HG03520 (cell line): ENCODE results near the gene SPDYC.

Source experiments
- ATAC-seq: cut with Tn5 transposase; IDR thresholded peaks from one replicate; pipeline ENCODE4 v1.9.1; 2021; ENCODE audit warnings: mild to moderate bottlenecking, moderate library complexity; ENCODE audit not compliant: unreplicated experiment

Gene SPDYC, protein sequence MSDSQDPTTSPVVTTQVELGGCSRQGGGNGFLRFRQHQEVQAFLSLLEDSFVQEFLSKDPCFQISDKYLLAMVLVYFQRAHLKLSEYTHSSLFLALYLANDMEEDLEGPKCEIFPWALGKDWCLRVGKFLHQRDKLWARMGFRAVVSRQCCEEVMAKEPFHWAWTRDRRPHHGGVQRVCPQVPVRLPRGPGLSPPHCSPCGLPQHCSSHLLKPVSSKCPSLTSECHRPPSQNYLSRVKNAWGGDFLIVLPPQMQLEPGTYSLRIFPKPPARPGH

DNA sequence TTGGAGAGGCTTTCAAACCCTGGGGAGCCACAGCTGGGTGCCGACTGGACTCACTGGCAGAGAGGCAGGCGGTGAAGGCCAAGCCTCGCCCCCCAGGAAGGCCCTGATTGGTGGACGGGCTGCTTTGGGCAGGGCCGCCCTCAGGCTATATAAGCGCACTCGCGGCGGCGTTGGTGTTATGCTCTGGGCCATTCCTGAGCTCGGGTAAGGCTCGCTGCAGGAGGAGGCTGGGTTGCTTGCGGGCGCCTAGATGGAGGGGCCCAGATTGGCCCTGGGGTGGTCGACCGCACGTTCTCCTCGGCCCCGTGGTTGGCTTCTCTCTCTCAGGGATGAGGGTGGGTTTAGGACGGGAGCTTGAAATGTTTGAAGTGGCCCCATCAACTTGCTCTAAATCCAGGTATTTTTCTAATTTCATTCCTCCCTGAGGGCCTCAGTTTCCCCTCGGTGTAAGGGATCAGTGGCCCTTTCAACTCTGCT lies at the start of gene SPDYC:
TSS of gene SPDYC (plus strand) at position 176 of the 477 bp plus-strand sequence. CDS start 1,125 bp downstream, outside the sequence.
- ATAC-seq: no peak

DNA sequence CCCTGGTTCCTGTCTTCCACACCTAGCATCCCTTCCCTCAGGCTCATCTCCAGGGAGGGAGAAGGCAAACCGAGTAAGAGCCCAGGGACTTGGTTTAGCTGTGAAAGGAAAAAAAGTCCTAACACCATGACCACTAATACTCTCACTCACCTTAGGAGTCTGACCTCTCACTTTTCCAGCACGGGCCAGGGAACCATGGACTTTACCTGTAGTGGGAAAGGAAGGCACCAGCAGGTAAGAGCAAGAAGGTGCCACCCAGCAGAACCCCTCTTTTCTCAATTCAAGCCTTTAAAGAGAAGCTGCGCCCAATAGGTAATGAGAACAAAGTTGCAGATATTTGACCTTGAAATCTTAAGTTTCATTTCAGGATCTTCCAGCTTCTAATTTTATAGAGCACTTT lies 49.2 kb upstream of the SPDYC start:
- no peak for ATAC-seq

DNA sequence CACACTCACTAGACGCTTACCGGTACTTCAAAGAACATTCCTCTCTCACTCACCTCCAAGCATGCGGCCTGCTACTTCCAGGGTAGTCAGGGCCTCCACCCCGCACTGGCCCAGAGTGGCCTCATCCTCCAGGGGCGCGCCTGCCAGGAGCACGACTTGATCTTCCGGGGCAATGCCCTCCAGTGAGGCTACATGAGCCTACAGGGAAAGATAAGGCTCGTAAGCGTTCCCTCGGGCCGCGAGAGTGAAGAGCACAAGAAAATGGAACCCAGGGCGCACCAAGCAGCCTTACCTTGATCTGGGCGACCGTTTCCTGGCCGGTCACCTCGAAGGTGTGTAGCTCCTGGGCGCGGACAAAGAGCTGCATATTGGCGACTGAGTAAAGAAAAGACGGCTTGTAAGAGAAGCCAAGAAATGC lies 48.6 kb upstream of the SPDYC start:
- no peak for ATAC-seq

DNA sequence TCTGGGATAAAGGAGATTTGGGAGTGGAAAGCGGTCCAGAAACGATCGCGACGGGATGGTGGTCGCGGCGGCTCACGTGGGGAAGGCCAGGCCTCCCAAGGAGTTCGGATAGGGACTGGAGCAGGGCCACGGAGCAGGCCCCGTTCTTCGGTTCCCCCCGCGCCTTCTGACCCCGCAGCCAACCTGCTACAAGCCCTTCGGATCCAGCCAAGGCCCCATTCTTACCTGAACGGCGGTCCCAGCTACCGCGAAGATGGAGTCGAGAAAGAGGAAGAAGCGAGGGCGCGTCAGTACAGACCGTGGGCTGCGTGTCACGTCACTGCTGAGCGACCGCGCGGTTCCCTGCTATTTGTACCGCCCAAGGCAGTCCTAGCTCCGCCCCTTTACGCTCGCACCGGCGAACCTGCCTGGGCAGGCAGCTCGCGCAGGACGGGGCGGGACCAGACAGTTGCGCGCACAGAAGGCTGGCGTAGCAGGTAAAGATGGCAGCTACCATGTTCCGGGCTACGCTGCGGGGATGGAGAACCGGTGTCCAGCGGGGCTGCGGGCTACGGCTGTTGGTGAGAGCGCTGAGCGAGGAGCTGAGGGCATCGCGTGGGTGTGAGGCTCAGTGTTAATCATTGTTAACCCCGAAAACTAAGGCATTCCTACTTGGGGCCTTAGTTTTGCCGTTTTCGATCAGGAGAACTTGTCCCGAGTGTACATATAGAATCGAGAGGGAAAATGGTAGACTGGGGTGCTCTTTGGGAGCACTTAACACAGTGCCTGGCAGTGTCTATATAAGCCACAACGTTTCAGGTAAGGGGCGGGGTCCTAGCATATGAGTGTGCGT lies 48.0 kb upstream of the SPDYC start, which contains the start of the genes FAU and MRPL49:
TSS of gene FAU (minus strand) at position 270 of the 832 bp plus-strand sequence. CDS start 321 bp downstream, outside the sequence.
TSS of gene MRPL49 (plus strand) at position 457 of the 832 bp plus-strand sequence. CDS start at position 483, 26 bp downstream.
- peak; percentile 64 for ATAC-seq

DNA sequence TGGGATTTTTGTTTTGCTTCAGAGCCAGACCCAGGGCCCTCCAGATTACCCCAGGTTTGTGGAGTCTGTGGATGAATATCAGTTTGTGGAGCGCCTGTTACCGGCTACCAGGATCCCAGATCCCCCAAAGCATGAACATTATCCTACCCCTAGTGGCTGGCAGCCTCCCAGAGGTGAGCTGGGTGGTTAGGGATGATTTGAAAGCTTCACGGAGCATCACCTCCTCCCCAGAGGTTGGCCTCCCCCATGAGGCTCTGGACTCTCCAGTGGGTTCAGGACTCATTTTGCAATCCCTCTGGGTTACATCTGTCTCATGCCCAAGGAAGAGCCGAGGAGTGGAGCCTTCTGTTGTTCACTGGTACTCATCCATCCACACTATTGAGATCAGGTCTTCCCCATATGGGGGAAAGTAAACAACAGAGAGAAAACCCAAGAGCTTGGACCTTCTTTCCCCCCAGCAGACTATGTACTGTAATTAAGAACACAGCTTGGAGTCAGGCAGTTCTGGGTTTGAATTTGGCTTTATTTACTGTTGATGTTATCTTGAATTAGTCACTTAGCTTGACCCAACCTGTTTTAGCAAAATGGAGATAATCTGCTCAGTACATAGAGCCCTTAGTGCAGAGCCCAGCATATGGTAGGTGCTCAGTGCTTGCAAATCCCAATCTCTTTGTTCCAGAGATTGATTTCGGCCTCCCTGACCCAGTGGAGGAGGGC lies 45.4 kb upstream of the SPDYC start:
- ATAC-seq: no peak

DNA sequence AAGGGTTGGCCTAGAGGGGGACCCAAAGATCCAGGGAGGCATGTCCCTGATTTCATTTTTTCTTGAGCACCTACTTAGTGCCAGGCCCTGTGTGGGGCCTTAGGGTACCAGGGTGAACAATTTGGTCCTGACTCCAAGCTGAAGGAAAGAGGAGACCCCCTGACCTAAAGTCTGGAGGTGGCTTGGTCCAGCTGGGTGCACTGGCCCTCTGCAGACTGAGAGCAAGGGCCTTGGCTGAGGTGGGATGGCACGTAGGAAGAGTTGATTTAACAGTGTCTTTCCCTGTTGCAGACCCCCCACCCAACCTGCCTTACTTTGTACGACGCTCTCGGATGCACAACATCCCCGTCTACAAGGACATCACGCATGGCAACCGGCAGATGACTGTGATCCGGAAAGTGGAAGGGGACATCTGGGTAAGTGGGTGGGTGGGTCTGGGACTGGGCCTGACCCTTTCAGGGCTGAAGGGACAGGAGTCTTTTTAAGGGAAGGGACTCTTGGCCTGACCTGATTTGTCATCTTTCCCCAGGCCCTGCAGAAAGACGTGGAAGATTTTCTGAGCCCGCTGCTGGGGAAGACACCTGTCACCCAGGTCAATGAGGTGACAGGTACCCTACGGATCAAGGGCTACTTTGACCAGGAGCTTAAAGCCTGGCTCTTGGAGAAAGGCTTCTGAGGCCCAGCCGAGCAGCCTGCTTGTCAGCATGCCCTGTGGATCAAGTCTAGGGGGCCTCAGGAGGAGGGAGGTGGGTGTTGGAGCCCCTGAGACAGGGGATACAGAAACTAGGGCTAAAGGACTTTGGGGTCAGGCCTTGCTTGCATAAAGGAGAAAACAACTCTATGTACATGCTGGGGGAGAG lies 44.6 kb upstream of the SPDYC start:
- no peak for ATAC-seq

DNA sequence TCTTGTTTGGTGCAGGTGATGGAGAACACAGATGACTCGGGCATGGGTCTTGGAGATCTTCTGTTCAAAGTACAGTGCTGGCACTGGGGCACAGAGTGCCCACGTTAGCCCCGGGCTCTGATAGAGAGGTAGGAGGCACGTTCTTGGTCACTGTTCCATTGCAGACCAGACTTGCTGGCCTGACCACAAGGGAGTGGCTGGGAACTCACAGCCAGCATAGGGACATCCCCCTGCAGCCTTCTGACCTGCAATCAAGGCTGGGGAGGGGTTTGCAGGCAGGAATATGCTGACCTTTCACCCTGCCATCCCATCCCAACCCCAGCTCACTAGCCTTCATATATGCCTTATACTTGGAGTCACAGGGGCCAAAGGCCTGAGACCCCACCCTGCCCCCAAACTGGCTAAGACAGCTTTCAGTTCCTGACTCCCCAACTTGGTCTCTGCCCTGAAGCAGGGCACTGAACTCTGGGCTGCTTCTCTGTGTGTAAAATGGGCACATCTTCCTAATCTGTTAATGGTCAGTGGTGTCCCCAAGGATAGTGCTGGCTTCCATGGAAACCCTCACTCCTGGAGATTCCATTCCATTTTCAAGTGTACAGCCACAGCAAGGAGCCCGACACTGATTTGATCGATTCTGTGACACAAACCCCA lies 43.3 kb upstream of the SPDYC start:
- no peak for ATAC-seq

DNA sequence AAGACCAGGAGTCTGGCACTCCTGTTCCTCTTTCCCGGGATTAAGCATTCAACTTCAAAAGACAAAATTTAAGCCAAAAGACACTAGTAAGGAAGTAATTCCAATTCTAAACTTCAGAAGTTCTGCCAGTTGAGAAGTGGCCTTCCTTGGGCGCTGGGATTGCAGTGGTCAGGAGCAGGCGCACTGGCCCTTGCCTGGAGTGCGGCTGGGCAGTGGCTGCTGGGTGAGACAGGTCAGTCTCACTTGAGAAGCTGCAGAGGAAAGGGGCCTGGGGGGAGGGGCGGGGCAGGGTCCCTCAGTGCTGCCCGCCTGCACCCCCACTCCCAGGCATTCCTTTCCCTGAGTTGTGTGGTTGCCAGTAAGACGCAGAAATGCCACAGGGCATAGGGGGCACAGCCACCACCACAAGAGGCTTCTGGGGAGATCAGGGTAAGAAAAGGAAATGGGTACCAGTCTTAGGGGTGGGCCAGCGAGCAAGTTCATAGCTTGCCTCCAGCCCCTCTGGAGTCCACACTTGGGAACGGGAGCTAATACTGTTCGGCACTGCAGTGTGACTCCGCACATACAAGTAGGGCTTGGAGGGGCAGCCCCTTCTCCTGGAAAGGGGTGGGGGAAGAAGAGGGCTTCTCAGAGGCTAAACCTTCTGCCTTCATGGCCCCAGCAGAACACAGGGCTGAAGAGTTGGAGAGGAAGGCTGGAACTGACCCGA lies 42.4 kb upstream of the SPDYC start:
- no peak for ATAC-seq

DNA sequence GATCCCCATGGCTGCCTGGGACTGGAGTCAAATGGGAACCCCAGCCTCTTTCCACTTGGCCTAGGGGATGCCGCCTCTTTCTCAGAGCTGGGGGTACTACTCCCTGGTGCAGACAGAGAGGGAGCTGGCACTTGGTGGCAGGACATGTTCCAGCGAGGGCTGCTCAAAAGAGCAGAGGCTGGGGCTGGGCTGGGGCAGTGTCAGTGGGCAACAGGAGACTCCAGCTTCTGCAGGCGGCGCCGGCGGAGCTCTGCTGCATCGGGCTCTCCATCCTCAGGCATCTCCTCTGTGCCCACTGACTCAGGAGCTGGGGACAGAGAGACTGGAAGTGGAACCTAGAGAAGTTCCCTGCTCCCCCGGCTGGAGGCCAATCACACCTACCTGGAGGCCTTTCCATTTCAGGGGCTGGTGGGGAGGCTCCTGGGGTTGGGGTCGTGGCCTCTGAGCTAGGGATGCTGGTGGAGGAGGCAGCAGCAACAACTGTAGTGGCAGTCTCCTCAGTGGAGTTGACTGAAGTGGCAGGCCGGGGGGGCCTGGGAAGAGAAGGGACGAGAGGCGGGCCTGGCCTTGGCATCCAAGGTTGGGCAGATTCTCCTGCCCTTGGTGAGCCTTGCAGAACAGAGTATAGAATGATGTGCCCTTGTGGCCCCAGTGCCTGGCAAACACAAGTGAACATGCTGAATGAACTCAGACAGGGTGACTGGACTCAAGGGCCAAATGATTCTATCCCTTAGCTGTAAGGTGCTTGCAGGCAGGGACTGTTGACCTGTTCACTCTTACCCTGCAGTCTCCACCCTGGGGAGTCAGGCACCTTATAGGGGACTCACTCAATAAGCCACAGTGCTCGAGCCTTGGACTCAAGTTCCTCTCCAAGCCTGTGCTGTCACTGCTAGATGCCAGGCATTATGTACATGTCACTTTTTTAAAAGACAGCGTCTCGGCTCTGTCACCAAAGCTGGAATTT lies 41.6 kb upstream of the SPDYC start:
- ATAC-seq: no peak

DNA sequence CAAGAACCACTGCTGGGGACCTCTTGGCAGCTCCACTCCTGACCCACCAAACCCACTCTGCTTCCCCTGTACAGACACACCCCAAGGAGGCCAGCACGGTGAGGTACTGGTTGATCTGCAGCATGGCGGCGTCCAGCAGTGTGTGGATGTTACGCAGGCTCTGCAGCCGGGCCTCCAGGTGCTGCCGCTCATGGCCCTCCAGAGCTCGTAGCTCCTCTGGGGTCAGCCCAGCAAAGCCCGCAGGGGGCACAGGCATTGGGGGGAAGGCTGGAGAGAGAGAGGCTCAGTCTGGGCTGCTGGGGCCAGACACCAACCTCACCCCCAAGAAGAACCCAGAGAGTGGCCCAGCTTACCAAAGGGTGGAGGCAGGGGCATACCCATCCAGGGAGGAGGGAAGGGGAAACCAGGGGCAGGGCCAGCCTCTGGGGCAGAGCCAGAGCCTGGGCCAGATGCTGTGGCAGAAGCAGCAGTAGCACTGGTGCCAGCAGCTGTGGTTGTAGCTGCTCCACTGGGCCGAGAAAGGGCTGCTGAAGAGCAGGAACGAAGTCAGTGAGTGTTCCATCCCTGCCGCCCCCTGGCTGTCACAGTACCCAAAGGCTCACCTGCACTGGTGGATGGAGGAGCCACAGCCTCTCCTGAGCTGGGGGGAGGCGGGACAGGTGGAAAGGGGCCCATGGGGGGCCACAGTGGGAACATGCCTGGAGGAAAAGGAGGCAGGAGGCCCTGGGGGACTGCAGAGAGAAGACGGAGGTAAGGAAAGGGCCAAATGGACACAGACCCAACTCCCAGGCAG lies 40.2 kb upstream of the SPDYC start:
- no peak for ATAC-seq

DNA sequence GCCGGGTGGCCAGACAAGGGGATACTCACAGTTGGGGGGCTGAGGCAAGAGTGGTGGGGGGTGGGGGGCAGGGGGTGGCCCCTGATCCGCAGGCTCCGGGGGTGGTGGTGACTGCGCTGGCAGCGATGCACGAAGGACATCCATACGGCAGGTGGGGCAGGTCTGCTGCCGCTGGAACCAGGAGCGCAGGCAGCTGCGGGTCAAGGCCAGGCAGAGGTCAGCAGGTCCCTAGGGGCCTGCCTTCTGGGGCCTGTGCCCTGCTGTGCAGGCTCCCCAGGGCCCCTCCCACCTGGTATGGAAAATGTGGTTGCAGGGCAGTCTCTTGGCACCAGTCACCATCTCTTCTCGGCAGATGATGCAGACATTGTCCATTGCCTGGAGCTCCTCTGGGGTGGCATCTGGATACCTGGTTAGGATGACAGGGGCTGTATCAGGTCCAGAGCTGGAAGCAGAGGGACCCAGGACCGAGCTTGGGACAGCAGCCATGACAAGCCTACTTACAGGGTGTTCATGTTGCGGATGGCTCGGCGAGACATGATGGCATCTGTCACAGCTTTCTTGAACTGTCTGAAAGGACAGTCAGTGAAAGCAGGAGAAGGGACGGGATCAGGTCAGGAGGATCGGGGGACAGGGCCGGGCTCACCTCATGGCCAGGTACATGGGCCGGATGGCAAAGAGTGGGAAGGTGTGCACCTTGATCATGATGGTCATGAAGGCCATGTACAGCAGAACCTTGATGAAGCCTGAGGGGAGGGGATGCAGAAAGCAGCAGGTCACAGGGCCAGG lies 39.2 kb upstream of the SPDYC start:
- no peak for ATAC-seq

DNA sequence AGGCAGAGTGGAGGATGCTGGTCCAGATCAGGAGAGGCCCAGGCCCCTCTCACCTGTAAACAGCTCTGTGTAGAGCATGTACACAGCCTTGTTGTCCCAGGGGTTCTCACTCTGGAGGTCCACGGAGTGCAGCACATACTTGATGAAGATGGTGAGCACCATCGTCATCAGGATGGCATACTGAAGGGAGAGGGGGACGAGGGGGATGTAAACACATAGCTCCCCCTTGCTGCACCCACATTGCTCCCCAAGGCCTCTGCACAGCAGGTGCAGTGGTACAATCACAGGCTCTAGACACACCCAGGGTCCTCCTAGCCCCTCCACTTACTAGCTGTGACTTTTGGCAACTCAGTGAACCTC lies 38.6 kb upstream of the SPDYC start:
- no peak for ATAC-seq

DNA sequence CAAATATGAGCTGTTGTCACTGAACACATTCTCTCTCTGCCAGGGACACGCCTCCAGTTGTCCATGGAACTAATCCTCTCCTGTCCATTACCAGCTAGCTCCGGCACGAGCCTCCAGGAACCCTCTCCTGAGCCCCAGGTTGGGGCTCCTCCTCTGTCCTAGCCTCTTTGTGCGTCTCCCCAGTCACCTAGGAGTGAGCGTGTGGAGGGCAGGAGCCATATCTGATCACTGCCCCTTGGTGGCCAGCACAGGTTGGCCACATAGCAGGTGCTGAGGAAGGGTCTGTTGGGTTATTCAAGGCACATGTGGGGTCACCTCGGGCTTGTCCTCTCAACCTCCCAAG lies 38.2 kb upstream of the SPDYC start:
- no peak for ATAC-seq

DNA sequence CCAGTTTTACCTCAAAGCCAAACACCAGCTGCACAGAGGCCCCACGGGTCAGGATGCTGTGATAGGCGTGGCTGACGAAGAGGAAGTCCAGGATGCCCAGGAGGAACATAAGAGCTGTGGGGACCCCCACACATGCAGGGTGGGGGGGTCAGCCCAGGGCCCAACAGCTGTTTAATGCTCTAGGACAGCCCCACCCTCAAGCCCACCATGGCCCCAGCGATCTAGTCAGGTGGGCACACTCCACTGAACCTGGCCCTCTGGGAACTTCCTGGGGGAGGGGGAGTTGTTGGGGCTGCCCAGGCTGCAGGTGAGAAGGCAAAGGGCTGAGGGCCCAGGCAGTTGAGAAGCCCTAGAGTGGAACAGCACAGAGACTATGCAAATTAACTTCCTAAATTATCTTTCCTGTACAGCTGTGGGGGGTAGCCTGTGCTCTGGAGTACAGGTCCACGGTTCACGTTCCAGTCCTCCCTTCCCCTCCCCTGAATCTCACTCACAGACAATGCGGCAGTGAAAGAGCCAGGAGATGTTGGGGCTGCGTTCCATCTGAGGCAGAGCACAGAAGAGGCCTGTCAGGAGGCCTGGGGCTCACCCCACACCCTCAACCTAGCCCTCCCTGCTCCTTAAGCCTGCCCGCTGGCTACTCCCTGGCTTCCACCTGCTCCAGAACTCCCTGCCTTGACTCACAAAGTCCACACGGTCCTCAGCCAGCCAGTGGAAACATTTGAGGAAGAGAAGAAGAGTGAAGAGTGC lies 37.6 kb upstream of the SPDYC start:
- ATAC-seq: no peak

DNA sequence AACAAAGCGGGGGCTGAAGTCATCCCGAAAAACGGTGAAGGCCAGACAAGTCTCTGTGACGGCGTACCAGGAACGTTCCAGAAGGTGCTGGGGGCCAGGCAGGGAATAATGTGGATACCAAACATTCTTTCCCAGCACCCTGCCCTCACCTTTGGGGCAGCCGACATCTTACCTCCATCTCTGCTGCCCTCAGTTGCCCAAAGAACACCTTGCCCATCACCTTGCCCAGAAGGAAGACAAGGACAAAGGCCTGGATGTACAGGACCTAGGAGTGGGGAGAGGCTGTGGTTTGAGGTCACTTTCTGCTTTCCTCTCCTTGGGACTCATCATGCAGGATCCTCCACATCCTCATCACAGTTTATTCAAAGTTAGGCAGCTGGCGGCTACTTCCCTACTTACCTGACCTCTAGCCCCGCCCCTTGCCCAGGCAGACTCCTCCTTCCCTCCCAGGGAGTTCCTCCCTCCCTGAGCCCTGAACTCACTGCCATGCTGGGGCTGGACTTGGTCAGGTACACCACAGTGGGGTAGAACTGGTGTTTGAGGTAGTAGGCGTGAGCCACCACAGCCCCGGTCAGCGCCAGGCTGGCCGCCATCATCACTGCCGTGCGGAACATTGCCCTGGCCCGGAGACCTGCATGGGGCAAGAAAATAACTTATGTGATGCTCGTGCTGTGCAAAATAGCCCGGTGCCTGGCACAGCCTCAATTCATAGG lies 36.9 kb upstream of the SPDYC start:
- ATAC-seq: no peak
